Measurements from ENCODE around the gene LAMTOR3.

DNA sequence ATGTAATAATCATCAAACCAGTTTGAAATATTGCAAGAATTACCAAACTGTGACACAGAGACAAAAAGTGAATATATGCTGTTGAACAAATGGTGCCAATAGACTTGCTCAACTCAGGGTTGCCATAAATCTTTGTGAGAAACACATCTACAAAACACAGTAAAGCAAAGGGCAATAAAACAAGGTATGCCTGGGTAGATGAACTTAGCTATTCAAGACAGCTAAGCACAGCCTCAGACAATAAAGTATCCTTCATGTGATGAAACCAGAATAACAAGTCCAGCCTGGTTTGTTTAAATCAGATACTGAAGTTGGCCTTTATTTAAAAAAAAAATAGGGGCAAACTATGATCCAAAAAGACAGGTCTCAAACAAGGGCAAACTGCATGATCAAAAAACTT lies 19.2 kb downstream of the LAMTOR3 start:
- TF ChIP-seq POLR2AphosphoS5 (IDR thresholded peaks at IDR 0.05) (peak; percentile 83), CTCF (IDR thresholded peaks at IDR 0.05) (no peak)
